ENCODE data around the gene DGCR2.

GRCh38 chr22:19129871-19130270, 7.7 kb upstream of the DGCR2 start:
- TF ChIP-seq GATA3 (IDR thresholded peaks at IDR 0.05; ENCODE audit: low read depth, low read length) = no peak
- TF ChIP-seq GATA2 (IDR thresholded peaks at IDR 0.05; ENCODE audit: low read depth, low read length) = no peak
